Left ventricle myocardium inferior (tissue), 1 donor: ENCODE data around the gene EPB41L2. TPM values are rescaled to one million over a fixed set of nuclear protein-coding genes. Genes with fewer than 3 reads are reported as not detected.
A peak's percentile ranks its signal among the peaks of the same experiment; 100 is the strongest.

Source experiments
- DNase-seq: peaks from one replicate; pipeline ENCODE4 v3.0.0-alpha.2; 2020
- H3K27ac ChIP-seq: fragments of 200-600 bp; replicated peaks from 2 replicates; pipeline ENCODE4 v1.8.0; 2021
- H3K27me3 ChIP-seq: fragments of 200-600 bp; 2 replicates; pipeline ENCODE4 v1.8.0; 2021; ENCODE audit warnings: low read depth
- H3K36me3 ChIP-seq: fragments of 200-600 bp; 2 replicates; pipeline ENCODE4 v1.8.0; 2021
- H3K4me1 ChIP-seq: fragments of 200-600 bp; 2 replicates; pipeline ENCODE4 v1.8.0; 2021
- H3K4me3 ChIP-seq: fragments of 200-600 bp; 2 replicates; pipeline ENCODE4 v1.8.0; 2021; ENCODE audit warnings: mild to moderate bottlenecking, moderate library complexity
- H3K9me3 ChIP-seq: fragments of 200-600 bp; replicated peaks from 2 replicates; pipeline ENCODE4 v1.8.0; 2021
- CTCF ChIP-seq: fragments of 200-600 bp; IDR thresholded peaks from 2 replicates; pipeline ENCODE4 v1.8.0; 2021; ENCODE audit warnings: antibody characterized with exemption, mild to moderate bottlenecking, borderline replicate concordance
- intact Hi-C: fragments of 100-400 bp; cut with micrococcal nuclease; formaldehyde crosslinking; loops from one replicate; pipeline ENCODE4 v1.11.0; 2022
- total RNA-seq: library from RNA; stranded (reverse); fragmentation: NEBNext Ultra II Directional; extraction: Animal tissue kit (Norgen Biotek cat#: 25700); gene quantifications from one replicate; pipeline ENCODE4 v1.2.1, GENCODE V29; 2021
- donor health status: DM: no; HTN: yes; CAD: no; lungs with severe emphysema.

Gene EPB41L2
- total RNA-seq, 1 donor from 2014 or later: 70.8 TPM

GRCh38 chr6:131067521-131067920 lies 4.5 kb upstream of the EPB41L2 start:
- Histone ChIP-seq H3K27ac (no peak overlapping the region), H3K4me1 (peaks cover 15% of the 10 kb centered on the region), H3K27me3 (no peaks in the 10 kb centered on the region), H3K36me3 (no peaks in the 10 kb centered on the region), H3K9me3 (peaks cover 7% of the 10 kb centered on the region), H3K4me3 (no peak overlapping the region)
- no peak for TF ChIP-seq CTCF
- intact Hi-C loops: loop anchor here (10.0 kb wide), 1 partner anchor 53 kb away; no protein-coding TSS in a partner anchor
- no peak for DNase-seq

- TF ChIP-seq CTCF: no peak
- DNase-seq: no peak
- H3K4me3 ChIP-seq: no peak overlapping the region
- no peaks in the 10 kb centered on the region for H3K36me3 ChIP-seq
- intact Hi-C loops: loop anchor here (10.0 kb wide), 1 partner anchor 51 kb away; no protein-coding TSS in a partner anchor
- peaks cover 26% of the 10 kb centered on the region for H3K4me1 ChIP-seq
- peaks cover 7% of the 10 kb centered on the region for H3K9me3 ChIP-seq
- H3K27ac ChIP-seq: no peak overlapping the region
- H3K27me3 ChIP-seq: no peaks in the 10 kb centered on the region
Observed at GRCh38 chr6:131065824-131066171, 2.8 kb upstream of the EPB41L2 start.

GRCh38 chr6:131065112-131065823 lies 2.2 kb upstream of the EPB41L2 start:
- TF ChIP-seq CTCF: no peak
- Histone ChIP-seq H3K27me3 (no peaks in the 10 kb centered on the region), H3K9me3 (peaks cover 2% of the 10 kb centered on the region), H3K36me3 (no peaks in the 10 kb centered on the region), H3K4me3 (no peak overlapping the region), H3K4me1 (peaks cover 29% of the 10 kb centered on the region), H3K27ac (no peak overlapping the region)
- intact Hi-C loops: loop anchor here (10.0 kb wide), 1 partner anchor 50 kb away; no protein-coding TSS in a partner anchor
- DNase-seq: no peak

- Histone ChIP-seq H3K27me3 (no peaks in the 10 kb centered on the region), H3K4me3 (peak overlapping the region; percentile 96), H3K4me1 (peaks cover 34% of the 10 kb centered on the region), H3K36me3 (no peaks in the 10 kb centered on the region), H3K27ac (peak overlapping the region; percentile 91), H3K9me3 (no peaks in the 10 kb centered on the region)
- DNase-seq: no peak
- no peak for TF ChIP-seq CTCF
- intact Hi-C loops: loop anchor here (10.0 kb wide), 1 partner anchor 49 kb away; no protein-coding TSS in a partner anchor
Observed at GRCh38 chr6:131063764-131064272, 773 bp upstream of the EPB41L2 start.

GRCh38 chr6:131062241-131063027 lies 611 bp downstream of the EPB41L2 start:
- H3K9me3 ChIP-seq: peaks cover 2% of the 10 kb centered on the region
- H3K4me3 ChIP-seq: peak overlapping the region; percentile 96
- H3K36me3 ChIP-seq: no peaks in the 10 kb centered on the region
- H3K27me3 ChIP-seq: no peaks in the 10 kb centered on the region
- peaks cover 34% of the 10 kb centered on the region for H3K4me1 ChIP-seq
- H3K27ac ChIP-seq: peak overlapping the region; percentile 91
- TF ChIP-seq CTCF: no peak
- intact Hi-C loops: loop anchor here (10.0 kb wide), 1 partner anchor 48 kb away; no protein-coding TSS in a partner anchor
- DNase-seq: no peak
